ENCODE measurements around the gene BCAT1.
A peak's percentile ranks its signal among the peaks of the same experiment; 100 is the strongest.

The BCAT1 gene

GRCh38 chr12:24864796-24865125 is 84.1 kb downstream of the BCAT1 start:
- Histone ChIP-seq H3K4me1 (ENCODE audit: insufficient read depth, low read length) (peaks cover 18% of the 10 kb centered on the region), H3K4me3 (ENCODE audit: low read depth in 1 of 2, low read length in 2 of 2) (no peak overlapping the region), H3K4me2 (ENCODE audit: insufficient read depth, low read length) (no peak overlapping the region), H4K20me1 (ENCODE audit: insufficient read depth, low read length) (no peaks in the 10 kb centered on the region), H3K9ac (ENCODE audit: low read depth, low read length) (no peak overlapping the region), H3K79me2 (ENCODE audit: insufficient read depth, low read length) (no peaks in the 10 kb centered on the region), H3K9me3 (ENCODE audit: insufficient read depth, low read length, severe bottlenecking) (peaks cover 11% of the 10 kb centered on the region), H3K27ac (ENCODE audit: low read length) (peak overlapping the region; percentile 6), H2AFZ (ENCODE audit: low read depth, low read length) (no peak overlapping the region), H3K36me3 (ENCODE audit: insufficient read depth, low read length) (peaks cover 57% of the 10 kb centered on the region), H3K27me3 (ENCODE audit: insufficient read depth, low read length, poor library complexity) (no peaks in the 10 kb centered on the region)
- TF ChIP-seq CTCF (IDR thresholded peaks at IDR 0.05; ENCODE audit: borderline replicate concordance, extremely low read depth, low read length, poor library complexity, severe bottlenecking), result no peak
- TF ChIP-seq EZH2 (IDR thresholded peaks at IDR 0.05; ENCODE audit: borderline replicate concordance, low read depth, low read length, severe bottlenecking), result no peak
- ATAC-seq (ENCODE audit: insufficient read depth, low read depth) (peak; percentile 83), DNase-seq (peak; percentile 49)

DNA sequence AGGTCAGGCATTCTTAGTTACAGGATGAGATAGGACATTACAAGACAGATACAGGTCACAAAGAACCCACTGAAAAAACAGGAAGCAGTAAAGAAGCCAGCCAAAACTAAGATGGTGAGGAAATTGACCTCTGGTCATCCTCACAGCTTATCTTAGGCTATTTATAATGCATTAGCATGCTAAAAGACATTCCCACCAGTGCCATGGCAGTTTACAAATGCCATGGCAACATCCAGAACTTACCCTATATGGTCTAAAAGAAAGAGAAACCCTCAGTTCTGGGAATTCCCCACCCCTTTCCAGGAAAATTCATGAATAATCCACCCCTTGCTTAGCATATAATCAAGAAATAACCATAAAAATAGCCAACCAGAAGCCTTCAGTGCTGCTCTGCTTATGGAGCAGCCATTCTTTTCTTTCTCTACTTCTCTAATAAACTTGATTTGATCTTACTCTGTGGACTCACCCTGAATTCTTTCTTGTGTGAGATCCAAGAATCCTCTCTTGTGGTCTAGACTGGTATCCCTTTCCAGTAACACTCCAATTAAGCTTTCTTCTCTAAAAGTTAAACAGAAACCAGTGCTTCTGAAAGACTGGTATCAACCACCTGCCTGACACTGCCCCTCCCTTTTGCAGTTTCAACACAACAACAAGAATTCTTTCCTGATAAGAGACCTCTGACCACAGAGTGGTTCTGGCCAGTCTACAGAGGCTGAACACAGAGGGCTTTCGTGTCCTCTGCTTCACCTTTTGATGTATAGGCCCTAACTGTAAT is 86.9 kb downstream of the BCAT1 start:
- ATAC-seq (ENCODE audit: insufficient read depth, low read depth) (no peak; the same call in 2 of the 3 replicates), DNase-seq (no peak)
- no peak overlapping the region for H3K27ac ChIP-seq (ENCODE audit: low read length)
- H3K79me2 ChIP-seq (ENCODE audit: insufficient read depth, low read length), result no peaks in the 10 kb centered on the region
- H3K9ac ChIP-seq (ENCODE audit: low read depth, low read length), result no peak overlapping the region
- TF ChIP-seq EZH2 (IDR thresholded peaks at IDR 0.05; ENCODE audit: borderline replicate concordance, low read depth, low read length, severe bottlenecking) (no peak), CTCF (IDR thresholded peaks at IDR 0.05; ENCODE audit: borderline replicate concordance, extremely low read depth, low read length, poor library complexity, severe bottlenecking) (no peak)
- no peaks in the 10 kb centered on the region for H4K20me1 ChIP-seq (ENCODE audit: insufficient read depth, low read length)
- peaks cover 49% of the 10 kb centered on the region for H3K36me3 ChIP-seq (ENCODE audit: insufficient read depth, low read length)
- no peak overlapping the region for H3K4me3 ChIP-seq (ENCODE audit: low read depth in 1 of 2, low read length in 2 of 2)
- no peak overlapping the region for H3K4me2 ChIP-seq (ENCODE audit: insufficient read depth, low read length)
- no peak overlapping the region for H2AFZ ChIP-seq (ENCODE audit: low read depth, low read length)
- H3K4me1 ChIP-seq (ENCODE audit: insufficient read depth, low read length), result peaks cover 18% of the 10 kb centered on the region
- no peaks in the 10 kb centered on the region for H3K27me3 ChIP-seq (ENCODE audit: insufficient read depth, low read length, poor library complexity)
- peaks cover 11% of the 10 kb centered on the region for H3K9me3 ChIP-seq (ENCODE audit: insufficient read depth, low read length, severe bottlenecking)

GRCh38 chr12:24860546-24860945 is 88.4 kb downstream of the BCAT1 start:
- no peak overlapping the region for H2AFZ ChIP-seq (ENCODE audit: low read depth, low read length)
- H3K36me3 ChIP-seq (ENCODE audit: insufficient read depth, low read length), result peaks cover 48% of the 10 kb centered on the region
- TF ChIP-seq EZH2 (IDR thresholded peaks at IDR 0.05; ENCODE audit: borderline replicate concordance, low read depth, low read length, severe bottlenecking), result no peak
- TF ChIP-seq CTCF (IDR thresholded peaks at IDR 0.05; ENCODE audit: borderline replicate concordance, extremely low read depth, low read length, poor library complexity, severe bottlenecking), result no peak
- H3K9ac ChIP-seq (ENCODE audit: low read depth, low read length), result no peak overlapping the region
- ATAC-seq (ENCODE audit: insufficient read depth, low read depth) (no peak), DNase-seq (no peak)
- no peaks in the 10 kb centered on the region for H3K27me3 ChIP-seq (ENCODE audit: insufficient read depth, low read length, poor library complexity)
- H3K4me3 ChIP-seq (ENCODE audit: low read depth in 1 of 2, low read length in 2 of 2), result no peak overlapping the region
- H3K9me3 ChIP-seq (ENCODE audit: insufficient read depth, low read length, severe bottlenecking), result peaks cover 11% of the 10 kb centered on the region
- H3K79me2 ChIP-seq (ENCODE audit: insufficient read depth, low read length), result no peaks in the 10 kb centered on the region
- H3K4me1 ChIP-seq (ENCODE audit: insufficient read depth, low read length), result peaks cover 15% of the 10 kb centered on the region
- no peaks in the 10 kb centered on the region for H4K20me1 ChIP-seq (ENCODE audit: insufficient read depth, low read length)
- H3K27ac ChIP-seq (ENCODE audit: low read length), result no peak overlapping the region
- no peak overlapping the region for H3K4me2 ChIP-seq (ENCODE audit: insufficient read depth, low read length)

Measured in DND-41 (cell line).